Hepatocyte (in vitro differentiated cells): ENCODE data around the gene DCN.

Experiments used
- EZH2 ChIP-seq: fragments of 200-600 bp; sonication (generic); IDR thresholded peaks from 2 replicates; pipeline ENCODE4 v1.6.1; 2016; ENCODE audit warnings: antibody characterized with exemption, mild to moderate bottlenecking, borderline replicate concordance
- EZH2phosphoT487 ChIP-seq: fragments of 200-600 bp; sonication (generic); IDR thresholded peaks from one replicate; pipeline ENCODE4 v1.6.1; 2018; ENCODE audit warnings: antibody characterized with exemption, mild to moderate bottlenecking, low read depth, moderate library complexity; ENCODE audit not compliant: unreplicated experiment, severe bottlenecking
- TF ChIP-seq, protein P1 (sequence below): fragments of 200-600 bp; sonication (generic); IDR thresholded peaks from 2 replicates; pipeline ENCODE4 v1.5.1; 2016; ENCODE audit warnings: antibody characterized with exemption, mild to moderate bottlenecking; ENCODE audit not compliant: poor library complexity

DNA sequence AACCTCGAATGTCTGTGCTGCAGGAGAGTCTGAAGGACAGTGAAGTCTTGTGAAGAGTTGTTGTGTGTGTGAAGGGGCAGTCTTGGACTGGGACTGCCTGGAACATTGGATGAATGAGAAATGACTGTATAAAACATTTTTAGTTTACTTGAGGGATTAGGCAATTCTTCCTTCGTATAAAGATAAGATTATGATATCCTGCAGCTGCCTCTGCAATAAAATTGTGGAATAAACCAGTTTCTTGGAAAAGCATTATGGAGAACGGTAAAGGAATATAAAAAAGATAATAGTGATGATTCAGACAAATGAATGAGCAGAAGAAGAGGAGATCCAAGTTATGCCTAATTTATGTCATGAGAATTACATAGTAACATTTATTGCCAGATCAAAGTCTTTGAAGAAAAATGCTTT, 40.4 kb downstream of the DCN start:
- TF ChIP-seq, protein P1, sequence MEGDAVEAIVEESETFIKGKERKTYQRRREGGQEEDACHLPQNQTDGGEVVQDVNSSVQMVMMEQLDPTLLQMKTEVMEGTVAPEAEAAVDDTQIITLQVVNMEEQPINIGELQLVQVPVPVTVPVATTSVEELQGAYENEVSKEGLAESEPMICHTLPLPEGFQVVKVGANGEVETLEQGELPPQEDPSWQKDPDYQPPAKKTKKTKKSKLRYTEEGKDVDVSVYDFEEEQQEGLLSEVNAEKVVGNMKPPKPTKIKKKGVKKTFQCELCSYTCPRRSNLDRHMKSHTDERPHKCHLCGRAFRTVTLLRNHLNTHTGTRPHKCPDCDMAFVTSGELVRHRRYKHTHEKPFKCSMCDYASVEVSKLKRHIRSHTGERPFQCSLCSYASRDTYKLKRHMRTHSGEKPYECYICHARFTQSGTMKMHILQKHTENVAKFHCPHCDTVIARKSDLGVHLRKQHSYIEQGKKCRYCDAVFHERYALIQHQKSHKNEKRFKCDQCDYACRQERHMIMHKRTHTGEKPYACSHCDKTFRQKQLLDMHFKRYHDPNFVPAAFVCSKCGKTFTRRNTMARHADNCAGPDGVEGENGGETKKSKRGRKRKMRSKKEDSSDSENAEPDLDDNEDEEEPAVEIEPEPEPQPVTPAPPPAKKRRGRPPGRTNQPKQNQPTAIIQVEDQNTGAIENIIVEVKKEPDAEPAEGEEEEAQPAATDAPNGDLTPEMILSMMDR = no peak
- TF ChIP-seq EZH2 (no peak), EZH2phosphoT487 (no peak)
